C4-2B (cell line): Measurements from ENCODE around the gene RBM15.

Source experiments
- H3K27ac ChIP-seq: fragments of 450-650 bp; 2 replicates; pipeline ENCODE4 v1.5.1; 2017
- CTCF ChIP-seq: fragments of 450-650 bp; conservative IDR thresholded peaks from 2 replicates; pipeline ENCODE4 v1.5.1; 2017; ENCODE audit warnings: mild to moderate bottlenecking
- ZFX ChIP-seq: fragments of 450-650 bp; IDR thresholded peaks from 2 replicates; pipeline ENCODE4 v1.6.1; 2017

Gene RBM15

GRCh38 chr1:110300412-110301085 lies 38.6 kb upstream of the RBM15 start:
- TF ChIP-seq CTCF (no peak), ZFX (no peak)
- H3K27ac ChIP-seq, result no peak overlapping the region

GRCh38 chr1:110302836-110303235 lies 36.3 kb upstream of the RBM15 start:
- TF ChIP-seq ZFX (no peak), CTCF (no peak)
- no peak overlapping the region for H3K27ac ChIP-seq

- H3K27ac ChIP-seq, result no peak overlapping the region
- TF ChIP-seq CTCF (no peak), ZFX (no peak)
Measured at GRCh38 chr1:110305900-110306420, 33.2 kb upstream of the RBM15 start.

GRCh38 chr1:110307239-110307974 lies 31.8 kb upstream of the RBM15 start:
- TF ChIP-seq ZFX (no peak), CTCF (no peak)
- no peak overlapping the region for H3K27ac ChIP-seq

- H3K27ac ChIP-seq, result no peak overlapping the region
- TF ChIP-seq CTCF, result no peak
- no peak for TF ChIP-seq ZFX
Measured at GRCh38 chr1:110308247-110308646, 30.9 kb upstream of the RBM15 start.

- TF ChIP-seq CTCF, result no peak
- TF ChIP-seq ZFX, result no peak
- no peak overlapping the region for H3K27ac ChIP-seq
Measured at GRCh38 chr1:110309139-110309538, 30.0 kb upstream of the RBM15 start.

GRCh38 chr1:110309767-110310166 lies 29.4 kb upstream of the RBM15 start:
- no peak overlapping the region for H3K27ac ChIP-seq
- no peak for TF ChIP-seq ZFX
- no peak for TF ChIP-seq CTCF
